GM12873 (cell line): Measurements from ENCODE around the gene CLEC17A.

ENCODE experiments used
- CTCF ChIP-seq: IDR thresholded peaks from 2 replicates; pipeline ENCODE4 v1.5.1; 2012; ENCODE audit warnings: low read depth, mild to moderate bottlenecking, moderate library complexity, low read length, control low read depth; ENCODE audit not compliant: insufficient read depth; ENCODE audit errors: missing control alignments

Gene CLEC17A

DNA sequence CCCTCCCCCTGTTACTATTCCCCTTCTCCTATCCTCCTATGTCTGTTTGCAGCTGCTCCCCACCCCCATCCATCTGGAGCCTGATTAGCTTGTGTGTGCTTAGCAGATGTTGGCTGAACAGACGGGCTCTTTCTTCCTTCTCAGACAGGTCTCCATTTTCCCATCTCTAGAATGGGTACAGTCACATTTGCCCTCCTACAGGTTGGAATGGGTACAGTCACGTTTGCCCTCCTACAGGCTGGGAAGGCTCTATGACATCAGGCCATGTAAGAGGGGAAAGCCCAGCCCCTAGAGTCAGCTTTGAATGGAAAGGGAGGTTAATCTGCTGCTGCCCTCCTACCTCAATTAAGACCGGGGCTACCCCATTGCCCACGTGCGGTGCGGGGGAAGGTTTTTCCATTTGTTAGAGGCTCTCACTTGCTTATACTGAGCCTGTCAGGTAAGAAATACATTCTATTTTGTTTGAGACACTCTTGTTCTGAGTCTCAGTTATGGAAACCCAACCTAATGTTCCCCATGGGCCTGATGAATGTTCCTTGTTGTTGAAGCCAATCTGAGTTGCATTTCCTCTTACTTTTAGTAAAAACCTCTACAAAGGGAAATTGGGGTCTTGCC, 2.2 kb upstream of the CLEC17A start:
- peak; percentile 52 for TF ChIP-seq CTCF

DNA sequence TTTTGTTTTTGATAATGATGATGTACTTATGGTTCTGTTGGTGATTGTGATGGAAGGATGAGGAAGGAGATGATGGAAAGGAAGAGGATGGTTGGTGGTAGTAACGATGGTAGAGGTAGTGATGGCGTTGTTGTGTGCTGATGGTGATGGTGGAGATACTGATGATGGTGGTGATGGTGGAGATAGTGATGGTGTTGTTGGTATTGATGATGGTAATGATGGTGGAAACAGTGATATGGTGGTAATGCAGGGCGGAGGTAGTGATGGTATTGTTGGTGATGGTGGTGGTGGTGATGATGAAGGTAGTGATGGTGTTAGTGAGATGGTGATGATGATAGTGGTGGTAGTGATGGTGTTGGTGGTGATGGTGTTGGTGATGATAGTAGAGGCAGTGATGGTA, 12.7 kb downstream of the CLEC17A start:
- no peak for TF ChIP-seq CTCF

DNA sequence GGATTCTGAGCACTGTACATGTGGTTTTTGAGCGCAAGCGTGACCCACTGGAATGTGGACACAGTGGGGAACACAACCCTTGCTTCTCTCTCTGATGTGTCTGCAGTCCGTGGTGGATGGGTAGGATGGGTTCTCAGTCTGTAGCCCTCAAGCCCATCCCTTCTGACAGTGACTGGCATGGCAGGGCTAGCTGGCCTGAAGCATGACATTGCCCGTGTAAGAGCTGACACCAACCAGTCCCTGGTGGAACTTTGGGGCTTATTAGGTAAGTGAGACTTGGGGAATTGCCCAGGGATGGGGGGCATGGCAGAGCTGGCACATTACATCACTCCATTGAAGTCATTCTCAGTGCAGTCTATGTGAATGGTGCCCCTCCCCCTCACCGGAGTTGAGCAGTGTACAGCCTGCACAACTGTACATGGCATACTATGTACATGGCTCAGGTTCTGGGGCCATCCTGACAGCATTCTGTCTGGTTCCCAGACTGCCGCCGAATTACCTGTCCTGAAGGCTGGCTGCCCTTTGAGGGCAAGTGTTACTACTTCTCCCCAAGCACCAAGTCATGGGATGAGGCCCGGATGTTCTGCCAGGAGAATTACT, 16.8 kb downstream of the CLEC17A start:
- no peak for TF ChIP-seq CTCF

- no peak for TF ChIP-seq CTCF
Observed at GRCh38 chr19:14603990-14604387, 21.1 kb downstream of the CLEC17A start.

DNA sequence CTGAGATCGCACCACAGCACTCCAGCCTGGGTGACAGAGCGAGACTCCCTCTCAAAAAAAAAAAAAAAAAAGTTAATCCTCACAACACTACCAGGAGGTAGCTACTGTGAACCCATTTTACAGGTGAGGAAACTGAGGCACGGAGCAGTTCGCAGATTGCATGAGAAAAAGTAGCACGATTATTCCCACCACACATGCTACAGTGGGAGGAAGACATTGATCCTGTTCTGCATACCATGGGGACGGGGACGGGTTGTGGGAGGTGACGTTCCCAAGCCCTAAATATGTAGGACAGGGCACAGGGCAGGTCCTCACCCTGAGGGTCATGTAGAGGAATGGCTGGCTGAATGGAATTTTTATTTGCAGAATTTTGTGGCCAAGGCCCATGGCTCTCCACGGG, 23.7 kb downstream of the CLEC17A start:
- TF ChIP-seq CTCF = no peak

DNA sequence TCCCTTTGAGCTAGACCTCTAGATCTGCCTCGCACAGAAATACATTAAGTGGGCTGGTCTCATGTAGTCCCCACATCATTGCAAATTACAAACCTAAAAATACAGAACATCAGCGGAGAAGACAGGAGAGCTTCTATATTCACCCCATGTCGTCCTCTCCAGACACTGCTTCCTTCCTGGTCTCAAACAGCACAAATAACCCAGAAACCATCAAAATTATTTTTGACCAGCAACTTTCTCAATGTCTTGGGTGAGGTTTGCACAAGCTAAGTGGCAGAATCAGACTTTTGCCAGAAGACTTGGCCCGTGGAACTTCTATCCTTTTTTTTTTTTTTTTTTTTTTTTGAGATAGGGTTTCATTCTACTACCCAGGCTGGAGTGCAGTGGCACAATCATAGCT, 28.2 kb downstream of the CLEC17A start:
- no peak for TF ChIP-seq CTCF

DNA sequence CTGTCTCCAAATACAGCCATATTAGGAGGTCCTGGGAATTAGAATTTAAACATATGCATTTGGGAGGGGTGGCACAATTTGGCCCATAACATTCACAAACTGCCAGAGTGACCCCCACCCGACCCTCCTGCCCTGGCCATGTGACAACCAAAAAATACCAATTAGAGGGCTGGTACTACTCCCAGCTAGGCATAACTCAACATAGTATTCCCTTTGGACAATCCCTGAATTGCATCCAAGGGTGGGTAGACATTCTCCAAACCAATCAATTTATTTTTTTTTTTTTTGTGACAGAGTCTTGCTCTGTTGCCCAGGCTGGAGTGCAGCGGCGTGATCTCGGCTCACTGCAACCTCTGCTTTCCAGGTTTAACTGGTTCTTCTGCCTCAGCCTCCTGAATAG, 29.8 kb downstream of the CLEC17A start:
- no peak for TF ChIP-seq CTCF

GRCh38 chr19:14614099-14614412, 31.2 kb downstream of the CLEC17A start:
- no peak for TF ChIP-seq CTCF
